ENCODE data around the gene TTYH2. TPM values are rescaled to one million over a fixed set of nuclear protein-coding genes. Genes with fewer than 3 reads are reported as not detected.

The TTYH2 gene
- polyA plus RNA-seq, 3 donors: 12.3 to 57.4 (median 18.7) TPM

GRCh38 chr17:74176546-74177001 is 36.8 kb upstream of the TTYH2 start:
- intact Hi-C loops (cut with micrococcal nuclease): loop anchor here (2.0 kb wide), 1 partner anchor 748 kb away; no protein-coding TSS in a partner anchor
- Mint-ChIP-seq H3K27me3 (ENCODE audit: low read depth in 3 of 3) (peaks cover 3 to 17% (median 10%) of the 10 kb centered on the region in 3 donors), H3K4me1 (no peaks in the 10 kb centered on the region), H3K36me3 (no peaks in the 10 kb centered on the region), H3K27ac (peak overlapping the region in 1 of 7 donors; percentile 41), H3K4me3 (peak overlapping the region in 1 of 2 donors; percentile 12), H3K9me3 (peaks cover 0 to 4% (median 3%) of the 10 kb centered on the region in 7 donors)
- H3K4me3 ChIP-seq (replicated peaks in 1 of 3; ENCODE audit: low read depth in 2 of 3, low read length in 3 of 3): no peak overlapping the region
- H4K20me1 ChIP-seq (ENCODE audit: insufficient read depth, low read length): no peaks in the 10 kb centered on the region
- no peaks in the 10 kb centered on the region for H3K27me3 ChIP-seq (ENCODE audit: control insufficient read depth in 2 of 2, insufficient read depth in 2 of 2, low read length in 2 of 2)
- 74% methylated on average over 6 of the region's 10 CpGs for whole genome bisulfite sequencing (ENCODE audit: insufficient coverage)
- H3K4me1 ChIP-seq (ENCODE audit: control insufficient read depth in 1 of 2, insufficient read depth in 2 of 2, low read length in 2 of 2): no peaks in the 10 kb centered on the region
- H2AFZ ChIP-seq (ENCODE audit: insufficient read depth, low read depth, low read length, poor library complexity, severe bottlenecking): no peak overlapping the region
- no peaks in the 10 kb centered on the region for H3K79me2 ChIP-seq (ENCODE audit: insufficient read depth, low read length)
- no peak overlapping the region for H3K27ac ChIP-seq (ENCODE audit: low read depth in 1 of 2, low read length in 2 of 2)
- no peaks in the 10 kb centered on the region for H3K9me3 ChIP-seq (replicated peaks in 1 of 2; ENCODE audit: control insufficient read depth in 1 of 2, insufficient read depth in 1 of 2, low read length in 2 of 2)
- no peak overlapping the region for H3K4me2 ChIP-seq (replicated peaks; ENCODE audit: extremely low read depth, low read length, poor library complexity, severe bottlenecking)
- H3K36me3 ChIP-seq (replicated peaks in 1 of 2; ENCODE audit: control insufficient read depth in 1 of 2, insufficient read depth in 2 of 2, low read length in 2 of 2): no peaks in the 10 kb centered on the region
- peak; percentile 9 to 35 (median 17) for DNase-seq
- no peak overlapping the region for H3K9ac ChIP-seq (ENCODE audit: insufficient read depth, low read length, poor library complexity, severe bottlenecking)
- peak; percentile 69 for TF ChIP-seq CTCF (IDR thresholded peaks at IDR 0.05)

- no peaks in the 10 kb centered on the region for H3K4me1 Mint-ChIP-seq
- intact Hi-C loops (cut with micrococcal nuclease): loop anchor here (2.0 kb wide), 1 partner anchor 748 kb away; no protein-coding TSS in a partner anchor
Observed at GRCh38 chr17:74177018-74177450, 36.3 kb upstream of the TTYH2 start.

More at GRCh38 chr17:74177018-74177450, 36.3 kb upstream of the TTYH2 start:
- Mint-ChIP-seq H3K4me3 (no peak overlapping the region), H3K36me3 (no peaks in the 10 kb centered on the region), H3K27ac (peak overlapping the region in 1 of 7 donors; percentile 50), H3K9me3 (peaks cover 0 to 4% (median 3%) of the 10 kb centered on the region in 7 donors), H3K27me3 (ENCODE audit: low read depth in 3 of 3) (peaks cover 3 to 16% (median 10%) of the 10 kb centered on the region in 3 donors)
- Histone ChIP-seq H3K9ac (ENCODE audit: insufficient read depth, low read length, poor library complexity, severe bottlenecking) (no peak overlapping the region), H3K36me3 (replicated peaks in 1 of 2; ENCODE audit: control insufficient read depth in 1 of 2, insufficient read depth in 2 of 2, low read length in 2 of 2) (no peaks in the 10 kb centered on the region), H3K79me2 (ENCODE audit: insufficient read depth, low read length) (no peaks in the 10 kb centered on the region), H3K27me3 (ENCODE audit: control insufficient read depth in 2 of 2, insufficient read depth in 2 of 2, low read length in 2 of 2) (no peaks in the 10 kb centered on the region), H3K4me1 (ENCODE audit: control insufficient read depth in 1 of 2, insufficient read depth in 2 of 2, low read length in 2 of 2) (no peaks in the 10 kb centered on the region), H3K27ac (ENCODE audit: low read depth in 1 of 2, low read length in 2 of 2) (no peak overlapping the region), H3K9me3 (replicated peaks in 1 of 2; ENCODE audit: control insufficient read depth in 1 of 2, insufficient read depth in 1 of 2, low read length in 2 of 2) (no peaks in the 10 kb centered on the region), H3K4me3 (replicated peaks in 1 of 3; ENCODE audit: low read depth in 2 of 3, low read length in 3 of 3) (no peak overlapping the region), H4K20me1 (ENCODE audit: insufficient read depth, low read length) (no peaks in the 10 kb centered on the region), H2AFZ (ENCODE audit: insufficient read depth, low read depth, low read length, poor library complexity, severe bottlenecking) (no peak overlapping the region), H3K4me2 (replicated peaks; ENCODE audit: extremely low read depth, low read length, poor library complexity, severe bottlenecking) (no peak overlapping the region)
- no peak for TF ChIP-seq CTCF (IDR thresholded peaks at IDR 0.05)
- peak in 1 of 3 donors; percentile 21 for DNase-seq
- WGBS (ENCODE audit: insufficient coverage): 0% methylated on average over 1 of the region's 1 CpG
